HepG2 (cell line): ENCODE results near the gene CAMTA1. TPM values are rescaled to one million over a fixed set of nuclear protein-coding genes. Genes with fewer than 3 reads are reported as not detected.

Source experiments
- DNMT1 ChIP-seq: sonication (generic); formaldehyde crosslinking; IDR thresholded peaks from 2 replicates; pipeline ENCODE4 v1.5.1; 2020; ENCODE audit warnings: mild to moderate bottlenecking, missing genetic modification reagents
- FOXA1 ChIP-seq, 2 experiments: fragments of 450-650 bp in 1 of 2; sonication (generic) in 1 of 2; formaldehyde crosslinking in 1 of 2; IDR thresholded peaks; 2 replicates each; pipeline versions ENCODE4 v1.4.0 to v1.6.1; 2016 to 2020; ENCODE audit warnings: missing genetic modification reagents in 1 of 2
- GABPA ChIP-seq, 2 experiments: IDR thresholded peaks; 2 replicates each; pipeline ENCODE4 v1.6.1; 2011 to 2016; ENCODE audit warnings: low read depth in 2 of 2, low read length in 1 of 2, missing biosample characterization in 1 of 2, missing genetic modification characterization in 1 of 2
- GTF3A ChIP-seq: sonication (generic); formaldehyde crosslinking; conservative IDR thresholded peaks from 2 replicates; pipeline ENCODE4 v1.4.0; 2020; ENCODE audit warnings: mild to moderate bottlenecking, missing genetic modification reagents
- KLF12 ChIP-seq: sonication (generic); formaldehyde crosslinking; IDR thresholded peaks from 2 replicates; pipeline ENCODE4 v1.4.0; 2020; ENCODE audit warnings: missing genetic modification reagents, borderline replicate concordance
- KLF6 ChIP-seq: IDR thresholded peaks from 2 replicates; pipeline ENCODE4 v1.8.0; 2016; ENCODE audit warnings: missing biosample characterization, missing genetic modification reagents
- MED8 ChIP-seq: sonication (generic); formaldehyde crosslinking; IDR thresholded peaks from 2 replicates; pipeline ENCODE4 v1.8.1; 2023; ENCODE audit warnings: mild to moderate bottlenecking, missing genetic modification reagents; ENCODE audit not compliant: insufficient replicate concordance
- NCOA1 ChIP-seq: sonication (generic); formaldehyde crosslinking; IDR thresholded peaks from 2 replicates; pipeline ENCODE4 v1.9.0; 2021; ENCODE audit warnings: missing genetic modification reagents
- NFKBIZ ChIP-seq: IDR thresholded peaks from 2 replicates; pipeline ENCODE4 v1.6.1; 2018; ENCODE audit warnings: missing genetic modification reagents, missing compliant biosample characterization
- POLR2A ChIP-seq, 2 experiments: IDR thresholded peaks; 2 replicates each; pipeline ENCODE4 v1.6.1; 2011; ENCODE audit warnings: low read depth in 2 of 2, low read length in 2 of 2, mild to moderate bottlenecking in 1 of 2, moderate library complexity in 1 of 2; ENCODE audit not compliant: insufficient read depth in 1 of 2
- PRDM4 ChIP-seq: sonication (generic); formaldehyde crosslinking; IDR thresholded peaks from 2 replicates; pipeline ENCODE4 v1.9.0; 2021; ENCODE audit warnings: missing genetic modification reagents, borderline replicate concordance
- WIZ ChIP-seq: sonication (generic); formaldehyde crosslinking; IDR thresholded peaks from 2 replicates; pipeline ENCODE4 v1.5.1; 2020; ENCODE audit warnings: mild to moderate bottlenecking, missing genetic modification reagents
- ZBTB1 ChIP-seq: sonication (generic); formaldehyde crosslinking; IDR thresholded peaks from 2 replicates; pipeline ENCODE4 v1.4.0; 2020; ENCODE audit warnings: missing genetic modification reagents, borderline replicate concordance
- ZBTB43 ChIP-seq: sonication (generic); formaldehyde crosslinking; conservative IDR thresholded peaks from 2 replicates; pipeline ENCODE4 v1.4.0; 2020; ENCODE audit warnings: missing genetic modification reagents
- ZNF10 ChIP-seq: sonication (generic); formaldehyde crosslinking; IDR thresholded peaks from 2 replicates; pipeline ENCODE4 v1.4.0; 2020; ENCODE audit warnings: mild to moderate bottlenecking, low read depth, missing genetic modification reagents, borderline replicate concordance
- ZNF180 ChIP-seq: sonication (generic); formaldehyde crosslinking; IDR thresholded peaks from 2 replicates; pipeline ENCODE4 v1.4.0; 2020; ENCODE audit warnings: low read depth, missing genetic modification reagents, borderline replicate concordance
- ZNF256 ChIP-seq: sonication (generic); formaldehyde crosslinking; conservative IDR thresholded peaks from 2 replicates; pipeline ENCODE4 v1.4.0; 2020; ENCODE audit warnings: missing genetic modification reagents
- ZNF333 ChIP-seq: sonication (generic); formaldehyde crosslinking; IDR thresholded peaks from 2 replicates; pipeline ENCODE4 v1.4.0; 2020; ENCODE audit warnings: mild to moderate bottlenecking, missing genetic modification reagents, borderline replicate concordance
- ZNF446 ChIP-seq: sonication (generic); formaldehyde crosslinking; IDR thresholded peaks from 2 replicates; pipeline ENCODE4 v1.5.0; 2020; ENCODE audit warnings: mild to moderate bottlenecking, missing genetic modification reagents
- ZNF546 ChIP-seq: sonication (generic); formaldehyde crosslinking; conservative IDR thresholded peaks from 2 replicates; pipeline ENCODE4 v1.8.1; 2023; ENCODE audit warnings: mild to moderate bottlenecking, missing genetic modification reagents
- ZNF549 ChIP-seq: sonication (generic); formaldehyde crosslinking; IDR thresholded peaks from 2 replicates; pipeline ENCODE4 v1.5.0; 2020; ENCODE audit warnings: missing genetic modification reagents
- ZNF7 ChIP-seq: IDR thresholded peaks from 2 replicates; pipeline ENCODE4 v1.6.1; 2016; ENCODE audit warnings: missing biosample characterization, missing genetic modification reagents
- polyA plus RNA-seq, 8 experiments: library from polyadenylated mRNA; depleted of rRNA in 3 of 8; stranded (reverse) in 7 of 8; unstranded in 1 of 8; fragments of >200 nt; fragmentation: Illumina TruSeq in 4 of 8; extraction: Trizol in 4 of 8; gene quantifications; 2 replicates each; pipeline versions ENCODE4 v1.2.1 to v1.2.3, GENCODE V29; 2011 to 2016; ENCODE audit warnings: low read depth in 4 of 8, missing spikeins in 1 of 8, mixed read lengths in 1 of 8; ENCODE audit not compliant: insufficient read depth in 1 of 8
- total RNA-seq, 5 experiments: library from RNA; depleted of rRNA; stranded (reverse); fragments of >200 nt; fragmentation: Illumina TruSeq; extraction: Trizol; gene quantifications; 2 replicates each; pipeline ENCODE4 v1.2.3, GENCODE V29; 2016; ENCODE audit warnings: low read depth in 1 of 5
- TF ChIP-seq, protein P1 (sequence below): sonication (generic); formaldehyde crosslinking; IDR thresholded peaks from 2 replicates; pipeline ENCODE4 v1.4.0; 2020; ENCODE audit warnings: mild to moderate bottlenecking, missing genetic modification reagents
- TF ChIP-seq, protein P2 (sequence below): sonication (generic); formaldehyde crosslinking; IDR thresholded peaks from 2 replicates; pipeline ENCODE4 v1.4.0; 2020; ENCODE audit warnings: missing genetic modification reagents
- TF ChIP-seq, protein P3 (sequence below): IDR thresholded peaks from 2 replicates; pipeline ENCODE4 v1.6.1; 2016

Gene CAMTA1
- total and polyA plus RNA-seq, 2 of the 13 experiments (the other 11 are each of a cell fraction or from before 2014, with no cell fraction given) = 25.0 to 36.4 TPM

- TF ChIP-seq, protein P1, sequence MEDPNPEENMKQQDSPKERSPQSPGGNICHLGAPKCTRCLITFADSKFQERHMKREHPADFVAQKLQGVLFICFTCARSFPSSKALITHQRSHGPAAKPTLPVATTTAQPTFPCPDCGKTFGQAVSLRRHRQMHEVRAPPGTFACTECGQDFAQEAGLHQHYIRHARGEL = no peak
- TF ChIP-seq, protein P2, sequence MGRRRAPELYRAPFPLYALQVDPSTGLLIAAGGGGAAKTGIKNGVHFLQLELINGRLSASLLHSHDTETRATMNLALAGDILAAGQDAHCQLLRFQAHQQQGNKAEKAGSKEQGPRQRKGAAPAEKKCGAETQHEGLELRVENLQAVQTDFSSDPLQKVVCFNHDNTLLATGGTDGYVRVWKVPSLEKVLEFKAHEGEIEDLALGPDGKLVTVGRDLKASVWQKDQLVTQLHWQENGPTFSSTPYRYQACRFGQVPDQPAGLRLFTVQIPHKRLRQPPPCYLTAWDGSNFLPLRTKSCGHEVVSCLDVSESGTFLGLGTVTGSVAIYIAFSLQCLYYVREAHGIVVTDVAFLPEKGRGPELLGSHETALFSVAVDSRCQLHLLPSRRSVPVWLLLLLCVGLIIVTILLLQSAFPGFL (CRISPR knock-in tag) = no peak
- no peak for TF ChIP-seq ZNF180
- no peak for TF ChIP-seq NCOA1 (CRISPR knock-in tag)
- TF ChIP-seq ZBTB43 = no peak
- TF ChIP-seq ZNF446 = no peak
- TF ChIP-seq POLR2A (IDR thresholded peaks at IDR 0.05; ENCODE audit: insufficient read depth in 1 of 2, low read depth in 2 of 2, low read length in 2 of 2) = no peak
- TF ChIP-seq PRDM4 = no peak
- TF ChIP-seq KLF12 = no peak
- TF ChIP-seq, protein P3, sequence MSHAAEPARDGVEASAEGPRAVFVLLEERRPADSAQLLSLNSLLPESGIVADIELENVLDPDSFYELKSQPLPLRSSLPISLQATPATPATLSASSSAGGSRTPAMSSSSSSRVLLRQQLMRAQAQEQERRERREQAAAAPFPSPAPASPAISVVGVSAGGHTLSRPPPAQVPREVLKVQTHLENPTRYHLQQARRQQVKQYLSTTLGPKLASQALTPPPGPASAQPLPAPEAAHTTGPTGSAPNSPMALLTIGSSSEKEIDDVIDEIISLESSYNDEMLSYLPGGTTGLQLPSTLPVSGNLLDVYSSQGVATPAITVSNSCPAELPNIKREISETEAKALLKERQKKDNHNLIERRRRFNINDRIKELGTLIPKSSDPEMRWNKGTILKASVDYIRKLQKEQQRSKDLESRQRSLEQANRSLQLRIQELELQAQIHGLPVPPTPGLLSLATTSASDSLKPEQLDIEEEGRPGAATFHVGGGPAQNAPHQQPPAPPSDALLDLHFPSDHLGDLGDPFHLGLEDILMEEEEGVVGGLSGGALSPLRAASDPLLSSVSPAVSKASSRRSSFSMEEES = no peak
- no peak for TF ChIP-seq MED8 (CRISPR knock-in tag)
- no peak for TF ChIP-seq ZBTB1
- TF ChIP-seq KLF6 (CRISPR knock-in tag) = no peak
- TF ChIP-seq ZNF549 (CRISPR knock-in tag) = no peak
- TF ChIP-seq FOXA1 (IDR thresholded peaks at IDR 0.05) = no peak
- TF ChIP-seq FOXA1 (CRISPR knock-in tag; IDR thresholded peaks at IDR 0.05) = no peak
- TF ChIP-seq ZNF333 (CRISPR knock-in tag) = no peak
- TF ChIP-seq ZNF256 (CRISPR knock-in tag) = no peak
- no peak for TF ChIP-seq DNMT1 (CRISPR knock-in tag)
- TF ChIP-seq WIZ (CRISPR knock-in tag) = no peak
- no peak for TF ChIP-seq ZNF10
- no peak for TF ChIP-seq GABPA (IDR thresholded peaks at IDR 0.05; ENCODE audit: low read depth, low read length)
- 0 out of 2 replicates have a peak, but pooled peaks have one; percentile 29 for TF ChIP-seq GABPA (CRISPR knock-in tag; IDR thresholded peaks at IDR 0.05; ENCODE audit: low read depth)
- no peak for TF ChIP-seq NFKBIZ (CRISPR knock-in tag)
- no peak for TF ChIP-seq ZNF7
- no peak for TF ChIP-seq GTF3A (CRISPR knock-in tag)
- TF ChIP-seq ZNF546 = no peak
These were observed 998.7 kb downstream of the CAMTA1 start, which contains the start of gene PER3 (continued) for GRCh38 chr1:7783826-7784491.
